ENCODE results near the gene TAOK3.

DNA sequence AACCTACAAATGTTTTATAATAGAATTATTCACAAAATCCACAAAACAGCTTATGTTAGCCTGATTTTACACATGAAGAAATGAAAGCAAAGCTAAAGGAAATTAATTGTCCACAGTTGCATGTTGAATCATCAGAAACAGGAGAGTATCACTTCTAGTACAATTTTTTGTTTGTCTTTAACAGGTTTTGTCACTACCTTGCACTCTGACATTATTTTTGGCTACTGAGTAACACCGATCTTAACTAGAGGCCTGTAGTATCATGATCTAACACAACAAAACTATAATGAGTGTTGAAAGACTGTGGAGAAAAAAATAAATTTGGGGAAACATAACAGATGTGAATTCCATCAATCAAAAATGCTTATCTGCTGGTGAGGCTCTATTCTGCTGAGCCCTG, 60.1 kb downstream of the TAOK3 start:
- TF ChIP-seq CTCF (IDR thresholded peaks at IDR 0.05) (no peak), POLR2A (IDR thresholded peaks at IDR 0.05) (no peak)
